ENCODE results near the gene TSNAXIP1.

Gene TSNAXIP1

GRCh38 chr16:67872131-67872630 lies 65.5 kb downstream of the TSNAXIP1 start:
- no peak for TF ChIP-seq CTCF (IDR thresholded peaks at IDR 0.05; ENCODE audit: low read depth, low read length)
- DNase-seq (ENCODE audit: extremely low read depth, low read depth), result no peak

GRCh38 chr16:67872631-67873434 lies 66.1 kb downstream of the TSNAXIP1 start, which contains the start of gene EDC4:
EDC4 (plus strand) TSS chr16:67873052; CDS start chr16:67873262, 210 bp downstream.
- peak; percentile 50 for DNase-seq (ENCODE audit: extremely low read depth, low read depth)
- no peak for TF ChIP-seq CTCF (IDR thresholded peaks at IDR 0.05; ENCODE audit: low read depth, low read length)

GRCh38 chr16:67873435-67874370 lies 67.0 kb downstream of the TSNAXIP1 start:
- DNase-seq (ENCODE audit: extremely low read depth, low read depth), result no peak
- no peak for TF ChIP-seq CTCF (IDR thresholded peaks at IDR 0.05; ENCODE audit: low read depth, low read length)

DNA sequence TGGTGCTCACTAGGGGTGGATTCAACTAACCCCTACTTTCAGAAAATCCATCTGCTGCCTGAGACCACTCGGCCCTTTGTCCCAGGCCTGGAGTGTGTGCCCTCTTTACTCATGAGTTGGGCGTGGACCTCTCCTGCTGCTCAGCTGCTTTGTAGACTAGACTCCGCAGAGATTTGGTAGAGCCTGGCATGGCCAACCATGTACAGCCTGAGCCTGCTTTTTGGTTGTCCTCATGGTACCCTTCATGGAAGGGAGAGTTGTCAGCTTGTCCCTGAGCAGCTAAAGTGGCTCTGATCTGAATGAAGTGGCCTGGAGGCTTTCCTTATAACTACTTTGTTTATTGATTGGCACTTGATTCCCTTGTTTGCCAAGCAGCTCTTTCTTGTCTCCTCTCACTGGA lies 67.7 kb downstream of the TSNAXIP1 start:
- DNase-seq (ENCODE audit: extremely low read depth, low read depth), result no peak
- TF ChIP-seq CTCF (IDR thresholded peaks at IDR 0.05; ENCODE audit: low read depth, low read length), result no peak

DNA sequence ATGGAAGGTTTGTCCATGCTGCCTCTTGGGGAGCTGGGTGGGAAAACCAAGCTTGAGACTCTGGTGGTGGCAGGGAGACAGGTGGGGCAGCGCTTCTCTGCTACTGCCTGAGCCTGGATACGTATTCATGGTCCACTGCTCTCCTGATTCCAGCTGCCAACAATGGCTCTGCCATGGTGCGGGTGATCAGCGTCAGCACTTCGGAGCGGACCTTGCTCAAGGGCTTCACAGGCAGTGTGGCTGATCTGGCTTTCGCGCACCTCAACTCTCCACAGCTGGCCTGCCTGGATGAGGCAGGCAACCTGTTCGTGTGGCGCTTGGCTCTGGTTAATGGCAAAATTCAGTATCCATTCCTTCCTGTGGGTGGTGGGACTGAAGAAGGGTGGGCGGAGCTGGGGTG lies 70.4 kb downstream of the TSNAXIP1 start:
- DNase-seq (ENCODE audit: extremely low read depth, low read depth), result no peak

More for the DNA sequence above, 70.4 kb downstream of the TSNAXIP1 start:
- TF ChIP-seq CTCF (IDR thresholded peaks at IDR 0.05; ENCODE audit: low read depth, low read length), result no peak
